Panc1 (cell line): ENCODE data around the gene CEP55. TPM values are rescaled to one million over a fixed set of nuclear protein-coding genes. Genes with fewer than 3 reads are reported as not detected.

Experiments used
- ATAC-seq: fragments of 200-7000 bp; cut with Tn5 transposase; 2 replicates; pipeline ENCODE4 v1.9.1; 2020; ENCODE audit warnings: mild to moderate bottlenecking, moderate library complexity
- BruUV-seq: library from RNA; stranded (reverse); fragments of 400-500 nt; replicated peaks from 2 replicates; lab custom pipeline; 2021; lab: Mats Ljungman, UMichigan
- CTCF ChIA-PET: fragments of 300-600 bp; sonication (Branson Sonifier 250); formaldehyde crosslinking; loops from one replicate; lab custom pipeline; 2022; ENCODE audit warnings: antibody characterized with exemption; lab: Charles Lee
- POLR2A ChIA-PET: fragments of 300-600 bp; sonication (Branson Sonifier 250); formaldehyde crosslinking; loops from one replicate; lab custom pipeline; 2022; ENCODE audit warnings: antibody characterized with exemption; lab: Charles Lee
- DNase-seq: peaks from one replicate; pipeline ENCODE4 v3.0.0-alpha.2; 2010; ENCODE audit warnings: low read depth, low spot score
- H3K27ac ChIP-seq: 2 replicates; pipeline ENCODE4 v1.5.1; 2011; ENCODE audit warnings: mild to moderate bottlenecking, low read length, inconsistent platforms
- H3K27me3 ChIP-seq: fragments of 200-500 bp; sonication (Bioruptor generic); 2 replicates; pipeline ENCODE4 v1.6.0; 2014; ENCODE audit warnings: low read length, inconsistent platforms; ENCODE audit not compliant: control insufficient read depth, insufficient read depth
- H3K36me3 ChIP-seq: fragments of 200-500 bp; sonication (Bioruptor generic); 2 replicates; pipeline ENCODE4 v1.5.1; 2014; ENCODE audit warnings: inconsistent platforms, mild to moderate bottlenecking, low read length, moderate library complexity; ENCODE audit not compliant: control insufficient read depth, insufficient read depth
- H3K4me1 ChIP-seq: 2 replicates; pipeline ENCODE4 v1.5.1; 2011; ENCODE audit warnings: inconsistent platforms, mild to moderate bottlenecking, low read length, moderate library complexity; ENCODE audit not compliant: control insufficient read depth, insufficient read depth
- H3K4me3 ChIP-seq, 2 experiments: 2 replicates each; pipeline ENCODE4 v1.5.1; 2011 to 2012; ENCODE audit warnings: low read depth in 2 of 2, low read length in 2 of 2, mild to moderate bottlenecking in 2 of 2, inconsistent platforms in 1 of 2, moderate library complexity in 1 of 2
- H3K9me3 ChIP-seq: fragments of 200-500 bp; sonication (Bioruptor generic); 2 replicates; pipeline ENCODE4 v1.5.1; 2014; ENCODE audit warnings: low read depth, mild to moderate bottlenecking, inconsistent platforms, low read length, moderate library complexity; ENCODE audit not compliant: control insufficient read depth, insufficient read depth
- CTCF ChIP-seq: fragments of 450-650 bp; IDR thresholded peaks from 2 replicates; pipeline ENCODE4 v1.5.1; 2017; ENCODE audit warnings: mild to moderate bottlenecking
- POLR2AphosphoS5 ChIP-seq: IDR thresholded peaks from 2 replicates; pipeline ENCODE4 v1.6.1; 2012; ENCODE audit warnings: mild to moderate bottlenecking, low read depth, low read length, moderate library complexity
- REST ChIP-seq, 2 experiments: IDR thresholded peaks; 2 replicates each; pipeline ENCODE4 v1.6.1; 2011 to 2012; ENCODE audit warnings: low read depth in 2 of 2, control low read depth in 1 of 2, low read length in 1 of 2, mild to moderate bottlenecking in 1 of 2, moderate library complexity in 1 of 2; ENCODE audit not compliant: insufficient read depth in 1 of 2
- SIN3A ChIP-seq: IDR thresholded peaks from 2 replicates; pipeline ENCODE4 v1.6.1; 2012; ENCODE audit warnings: low read depth, mild to moderate bottlenecking, low read length, moderate library complexity, borderline replicate concordance; ENCODE audit not compliant: insufficient read depth
- TCF7L2 ChIP-seq: IDR thresholded peaks from 2 replicates; pipeline ENCODE4 v1.6.1; 2011; ENCODE audit warnings: mild to moderate bottlenecking, low read depth, low read length, inconsistent platforms
- in situ Hi-C: cut with HindIII; loops from 2 replicates; pipeline ENCODE4 v1.10.0; 2016; ENCODE audit warnings: low sequenced_read_pairs, low pct_unique_long_range_greater_than_20kb
- intact Hi-C: fragments of 100-400 bp; cut with micrococcal nuclease; formaldehyde crosslinking; loops from one replicate; pipeline ENCODE4 v1.10.0; 2022; ENCODE audit not compliant: unreplicated experiment
- total RNA-seq: library from RNA; stranded (reverse); gene quantifications from one replicate; pipeline ENCODE4 v1.2.1, GENCODE V29; 2021; ENCODE audit not compliant: unreplicated experiment

CEP55 gene
- total RNA-seq, 1 experiment from 2014 or later, result 96.4 TPM

- in situ Hi-C loops (no loop called here), intact Hi-C loops (no loop called here)
- Histone ChIP-seq H3K4me1 (peaks cover 82% of the 10 kb centered on the region), H3K27me3 (no peaks in the 10 kb centered on the region), H3K36me3 (peaks cover 11% of the 10 kb centered on the region), H3K9me3 (no peaks in the 10 kb centered on the region), H3K4me3 (no peak overlapping the region), H3K27ac (peak overlapping the region; percentile 100)
- ChIA-PET CTCF (no interaction called here), POLR2A (interaction anchor here (0.6 to 1.4 kb wide), 5 partner anchors 14 to 31 kb away, joined by 3 to 7 read pairs (median 3); partner anchors contain the start of gene MYOF)
- TF ChIP-seq CTCF, result no peak
- TF ChIP-seq REST (IDR thresholded peaks at IDR 0.05; ENCODE audit: insufficient read depth in 1 of 2, low read depth in 2 of 2, low read length in 1 of 2), result no peak
- TF ChIP-seq SIN3A, result no peak
- TF ChIP-seq TCF7L2, result no peak
- TF ChIP-seq POLR2AphosphoS5, result no peak
- DNase-seq, result no peak
- no TSS peak for BruUV-seq
- no peak for ATAC-seq
Observed at GRCh38 chr10:93459466-93459865, 36.9 kb upstream of the CEP55 start.

GRCh38 chr10:93461109-93461806 is 35.2 kb upstream of the CEP55 start:
- H3K4me1 ChIP-seq, result peaks cover 94% of the 10 kb centered on the region
- POLR2A ChIA-PET, result interaction anchor here (0.7 to 2.1 kb wide), 6 partner anchors 15 to 93 kb away, joined by 3 to 8 read pairs (median 4); partner anchors contain the start of gene MYOF

More at GRCh38 chr10:93461109-93461806, 35.2 kb upstream of the CEP55 start:
- Histone ChIP-seq H3K4me3 (no peak overlapping the region; a peak in 1 of 4 replicates), H3K36me3 (peaks cover 5% of the 10 kb centered on the region), H3K9me3 (no peaks in the 10 kb centered on the region), H3K27me3 (no peaks in the 10 kb centered on the region), H3K27ac (peak overlapping the region; percentile 100)
- no TSS peak for BruUV-seq
- TF ChIP-seq POLR2AphosphoS5, result peak; percentile 2; the same call in 1 of the 2 replicates
- no peak for TF ChIP-seq CTCF
- TF ChIP-seq REST (IDR thresholded peaks at IDR 0.05; ENCODE audit: insufficient read depth in 1 of 2, low read depth in 2 of 2, low read length in 1 of 2), result no peak
- DNase-seq (no peak), ATAC-seq (no peak)
- intact Hi-C loops (no loop called here), in situ Hi-C loops (no loop called here)
- CTCF ChIA-PET, result interaction anchor here (0.6 to 1.2 kb wide), 2 partner anchors 19 to 85 kb away, joined by 3 to 10 read pairs; no protein-coding TSS in a partner anchor
